ENCODE measurements around the gene GPR142.

- TF ChIP-seq CTCF (optimal IDR thresholded peaks at IDR 0.05 in 1 of 3, IDR thresholded peaks at IDR 0.05 in 1 of 3, conservative IDR thresholded peaks at IDR 0.05 in 1 of 3; ENCODE audit: extremely low read depth in 1 of 3, insufficient read depth in 2 of 3, low read length in 3 of 3) (no peak), EZH2 (IDR thresholded peaks at IDR 0.05; ENCODE audit: low read length) (no peak)
These were observed 24.2 kb upstream of the GPR142 start for GRCh38 chr17:74343121-74343520.

All from keratinocyte (primary cell).